Ectodermal cell (in vitro differentiated cells): ENCODE data around the gene TTC39B.

Source experiments
- H3K27ac ChIP-seq: 2 replicates; pipeline ENCODE4 v1.7.0; 2013; ENCODE audit warnings: mild to moderate bottlenecking, low read depth, low read length; ENCODE audit not compliant: insufficient read depth, poor library complexity, severe bottlenecking
- H3K27me3 ChIP-seq: 2 replicates; pipeline ENCODE4 v1.7.0; 2013; ENCODE audit warnings: mild to moderate bottlenecking, low read length; ENCODE audit not compliant: insufficient read depth, control insufficient read depth, poor library complexity, severe bottlenecking
- H3K36me3 ChIP-seq: one replicate; pipeline ENCODE4 v1.7.0; 2013; ENCODE audit warnings: low read length; ENCODE audit not compliant: control insufficient read depth, insufficient read depth
- H3K4me1 ChIP-seq: one replicate; pipeline ENCODE4 v1.7.0; 2013; ENCODE audit warnings: low read length; ENCODE audit not compliant: control insufficient read depth, insufficient read depth
- H3K4me3 ChIP-seq: 2 replicates; pipeline ENCODE4 v1.7.0; 2013; ENCODE audit warnings: low read depth, low read length, control low read depth; ENCODE audit not compliant: insufficient read depth
- H3K9me3 ChIP-seq: 2 replicates; pipeline ENCODE4 v1.7.0; 2013; ENCODE audit warnings: mild to moderate bottlenecking, low read length, moderate library complexity; ENCODE audit not compliant: control insufficient read depth
- WGBS, 2 experiments: methylation state at CpG; one replicate each; pipeline ENCODE4 v1.1.7; 2013; ENCODE audit warnings: missing lambda C conversion rate in 2 of 2; 5-methylcytosine and 5-hydroxymethylcytosine counted together

Gene TTC39B

GRCh38 chr9:15192856-15193255 is 114.2 kb downstream of the TTC39B start:
- Histone ChIP-seq H3K4me3 (no peak overlapping the region), H3K27me3 (no peaks in the 10 kb centered on the region), H3K4me1 (no peaks in the 10 kb centered on the region), H3K27ac (no peak overlapping the region), H3K9me3 (peaks cover 3% of the 10 kb centered on the region), H3K36me3 (no peaks in the 10 kb centered on the region)
- WGBS, 2 experiments = 90 to 92% methylated on average over 5 of the region's 5 CpGs

- Histone ChIP-seq H3K4me1 (no peaks in the 10 kb centered on the region), H3K27me3 (no peaks in the 10 kb centered on the region), H3K36me3 (no peaks in the 10 kb centered on the region), H3K9me3 (peaks cover 3% of the 10 kb centered on the region), H3K4me3 (no peak overlapping the region), H3K27ac (no peak overlapping the region)
These were observed 115.6 kb downstream of the TTC39B start for GRCh38 chr9:15191378-15191777.

GRCh38 chr9:15189481-15189880 is 117.5 kb downstream of the TTC39B start:
- Histone ChIP-seq H3K4me1 (no peaks in the 10 kb centered on the region), H3K27me3 (no peaks in the 10 kb centered on the region), H3K4me3 (no peak overlapping the region), H3K9me3 (no peaks in the 10 kb centered on the region), H3K36me3 (no peaks in the 10 kb centered on the region), H3K27ac (no peak overlapping the region)
- 96 to 97% methylated on average over 7 of the region's 7 CpGs for WGBS, 2 experiments

GRCh38 chr9:15187589-15187988 is 119.4 kb downstream of the TTC39B start:
- Histone ChIP-seq H3K27ac (no peak overlapping the region), H3K9me3 (no peaks in the 10 kb centered on the region), H3K36me3 (no peaks in the 10 kb centered on the region), H3K27me3 (no peaks in the 10 kb centered on the region), H3K4me3 (no peak overlapping the region), H3K4me1 (no peaks in the 10 kb centered on the region)
- WGBS, 2 experiments = 90 to 100% methylated on average over 1 of the region's 1 CpG

- WGBS, 2 experiments = 80% methylated on average over 3 of the region's 3 CpGs
- Histone ChIP-seq H3K27me3 (no peaks in the 10 kb centered on the region), H3K4me3 (no peak overlapping the region), H3K36me3 (no peaks in the 10 kb centered on the region), H3K9me3 (no peaks in the 10 kb centered on the region), H3K27ac (no peak overlapping the region), H3K4me1 (no peaks in the 10 kb centered on the region)
These were observed 124.3 kb downstream of the TTC39B start for GRCh38 chr9:15182730-15183129.

- Histone ChIP-seq H3K4me3 (no peak overlapping the region), H3K9me3 (no peaks in the 10 kb centered on the region), H3K36me3 (no peaks in the 10 kb centered on the region), H3K27me3 (no peaks in the 10 kb centered on the region), H3K27ac (no peak overlapping the region), H3K4me1 (no peaks in the 10 kb centered on the region)
- 88 to 100% methylated on average over 1 to 2 of the region's 2 CpGs for WGBS, 2 experiments
These were observed 124.9 kb downstream of the TTC39B start for GRCh38 chr9:15182101-15182551.

- Histone ChIP-seq H3K27ac (no peak overlapping the region), H3K36me3 (no peaks in the 10 kb centered on the region), H3K27me3 (no peaks in the 10 kb centered on the region), H3K9me3 (no peaks in the 10 kb centered on the region), H3K4me1 (no peaks in the 10 kb centered on the region), H3K4me3 (no peak overlapping the region)
- WGBS, 2 experiments = 95 to 100% methylated on average over 1 of the region's 1 CpG
These were observed 126.9 kb downstream of the TTC39B start for GRCh38 chr9:15180124-15180523.

GRCh38 chr9:15178631-15179030 is 128.4 kb downstream of the TTC39B start:
- Histone ChIP-seq H3K4me1 (no peaks in the 10 kb centered on the region), H3K27me3 (no peaks in the 10 kb centered on the region), H3K36me3 (no peaks in the 10 kb centered on the region), H3K9me3 (no peaks in the 10 kb centered on the region), H3K4me3 (no peak overlapping the region), H3K27ac (no peak overlapping the region)
- WGBS, 2 experiments = 93% methylated on average over 2 to 3 of the region's 3 CpGs

GRCh38 chr9:15176836-15177235 is 130.2 kb downstream of the TTC39B start:
- Histone ChIP-seq H3K27me3 (no peaks in the 10 kb centered on the region), H3K9me3 (no peaks in the 10 kb centered on the region), H3K36me3 (no peaks in the 10 kb centered on the region), H3K4me1 (no peaks in the 10 kb centered on the region), H3K4me3 (no peak overlapping the region), H3K27ac (no peak overlapping the region)
- WGBS, 2 experiments = 100% methylated on average over 1 of the region's 1 CpG

GRCh38 chr9:15163931-15164330 is 143.1 kb downstream of the TTC39B start:
- no peak overlapping the region for H3K4me3 ChIP-seq
- no peaks in the 10 kb centered on the region for H3K27me3 ChIP-seq
- no peaks in the 10 kb centered on the region for H3K36me3 ChIP-seq

GRCh38 chr9:15161753-15162152 is 145.3 kb downstream of the TTC39B start:
- H3K4me1 ChIP-seq = no peaks in the 10 kb centered on the region
- H3K9me3 ChIP-seq = no peaks in the 10 kb centered on the region
- H3K4me3 ChIP-seq = no peak overlapping the region
- H3K27ac ChIP-seq = no peak overlapping the region
- no peaks in the 10 kb centered on the region for H3K27me3 ChIP-seq
- 89 to 96% methylated on average over 5 of the region's 5 CpGs for WGBS, 2 experiments
- no peaks in the 10 kb centered on the region for H3K36me3 ChIP-seq

More at GRCh38 chr9:15163931-15164330, 143.1 kb downstream of the TTC39B start:
- H3K4me1 ChIP-seq = no peaks in the 10 kb centered on the region
- H3K27ac ChIP-seq = no peak overlapping the region
- no peaks in the 10 kb centered on the region for H3K9me3 ChIP-seq
